WTC11 (cell line): ENCODE results near the gene P3H2.

Experiments used
- ATF1 ChIP-seq: sonication (generic); formaldehyde crosslinking; IDR thresholded peaks from 2 replicates; pipeline ENCODE4 v1.8.1; 2023; ENCODE audit warnings: mild to moderate bottlenecking, moderate library complexity, missing genetic modification reagents
- CBFB ChIP-seq: sonication (generic); formaldehyde crosslinking; IDR thresholded peaks from 2 replicates; pipeline ENCODE4 v1.8.1; 2022; ENCODE audit warnings: mild to moderate bottlenecking, low read depth, missing genetic modification reagents
- ELF4 ChIP-seq: sonication (generic); formaldehyde crosslinking; IDR thresholded peaks from 2 replicates; pipeline ENCODE4 v1.8.1; 2022; ENCODE audit warnings: low read depth, mild to moderate bottlenecking, moderate library complexity, missing genetic modification reagents
- FOXJ3 ChIP-seq: sonication (generic); formaldehyde crosslinking; IDR thresholded peaks from 2 replicates; pipeline ENCODE4 v1.9.0; 2021; ENCODE audit warnings: missing genetic modification reagents, mild to moderate bottlenecking, borderline replicate concordance
- FOXP1 ChIP-seq: sonication (generic); formaldehyde crosslinking; IDR thresholded peaks from 2 replicates; pipeline ENCODE4 v1.8.0; 2022; ENCODE audit warnings: missing genetic modification reagents, mild to moderate bottlenecking, moderate library complexity, borderline replicate concordance
- MXD4 ChIP-seq: fragments of 250-450 bp; sonication (Bioruptor Pico); IDR thresholded peaks from 2 replicates; pipeline ENCODE4 v1.8.0; 2021; ENCODE audit warnings: mild to moderate bottlenecking, moderate library complexity, borderline replicate concordance
- NR2C2 ChIP-seq: sonication (generic); formaldehyde crosslinking; IDR thresholded peaks from 2 replicates; pipeline ENCODE4 v1.8.0; 2022; ENCODE audit warnings: mild to moderate bottlenecking, missing genetic modification reagents
- SP1 ChIP-seq: sonication (generic); formaldehyde crosslinking; conservative IDR thresholded peaks from 2 replicates; pipeline ENCODE4 v1.8.1; 2022; ENCODE audit warnings: missing genetic modification reagents
- ZBTB21 ChIP-seq: sonication (generic); formaldehyde crosslinking; IDR thresholded peaks from 2 replicates; pipeline ENCODE4 v1.8.1; 2023; ENCODE audit warnings: mild to moderate bottlenecking, missing genetic modification reagents, borderline replicate concordance
- TF ChIP-seq, protein P1 (sequence below): fragments of 200-600 bp; IDR thresholded peaks from 2 replicates; pipeline ENCODE4 v1.8.0; 2022; ENCODE audit warnings: antibody characterized with exemption
- TF ChIP-seq, protein P2 (sequence below): sonication (generic); formaldehyde crosslinking; IDR thresholded peaks from 2 replicates; pipeline ENCODE4 v1.8.1; 2023; ENCODE audit warnings: mild to moderate bottlenecking, moderate library complexity, missing genetic modification reagents
- TF ChIP-seq, protein P3 (sequence below): sonication (generic); formaldehyde crosslinking; IDR thresholded peaks from 2 replicates; pipeline ENCODE4 v1.8.1; 2023; ENCODE audit warnings: mild to moderate bottlenecking, missing genetic modification reagents

- TF ChIP-seq CBFB (CRISPR knock-in tag) (no peak), MXD4 (CRISPR knock-in tag) (no peak), FOXP1 (CRISPR knock-in tag) (no peak), FOXJ3 (no peak), NR2C2 (CRISPR knock-in tag) (no peak), ZBTB21 (CRISPR knock-in tag) (no peak), ELF4 (CRISPR knock-in tag) (no peak), ATF1 (CRISPR knock-in tag) (no peak), SP1 (no peak)
- TF ChIP-seq, protein P1, sequence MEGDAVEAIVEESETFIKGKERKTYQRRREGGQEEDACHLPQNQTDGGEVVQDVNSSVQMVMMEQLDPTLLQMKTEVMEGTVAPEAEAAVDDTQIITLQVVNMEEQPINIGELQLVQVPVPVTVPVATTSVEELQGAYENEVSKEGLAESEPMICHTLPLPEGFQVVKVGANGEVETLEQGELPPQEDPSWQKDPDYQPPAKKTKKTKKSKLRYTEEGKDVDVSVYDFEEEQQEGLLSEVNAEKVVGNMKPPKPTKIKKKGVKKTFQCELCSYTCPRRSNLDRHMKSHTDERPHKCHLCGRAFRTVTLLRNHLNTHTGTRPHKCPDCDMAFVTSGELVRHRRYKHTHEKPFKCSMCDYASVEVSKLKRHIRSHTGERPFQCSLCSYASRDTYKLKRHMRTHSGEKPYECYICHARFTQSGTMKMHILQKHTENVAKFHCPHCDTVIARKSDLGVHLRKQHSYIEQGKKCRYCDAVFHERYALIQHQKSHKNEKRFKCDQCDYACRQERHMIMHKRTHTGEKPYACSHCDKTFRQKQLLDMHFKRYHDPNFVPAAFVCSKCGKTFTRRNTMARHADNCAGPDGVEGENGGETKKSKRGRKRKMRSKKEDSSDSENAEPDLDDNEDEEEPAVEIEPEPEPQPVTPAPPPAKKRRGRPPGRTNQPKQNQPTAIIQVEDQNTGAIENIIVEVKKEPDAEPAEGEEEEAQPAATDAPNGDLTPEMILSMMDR: no peak
- TF ChIP-seq, protein P2, sequence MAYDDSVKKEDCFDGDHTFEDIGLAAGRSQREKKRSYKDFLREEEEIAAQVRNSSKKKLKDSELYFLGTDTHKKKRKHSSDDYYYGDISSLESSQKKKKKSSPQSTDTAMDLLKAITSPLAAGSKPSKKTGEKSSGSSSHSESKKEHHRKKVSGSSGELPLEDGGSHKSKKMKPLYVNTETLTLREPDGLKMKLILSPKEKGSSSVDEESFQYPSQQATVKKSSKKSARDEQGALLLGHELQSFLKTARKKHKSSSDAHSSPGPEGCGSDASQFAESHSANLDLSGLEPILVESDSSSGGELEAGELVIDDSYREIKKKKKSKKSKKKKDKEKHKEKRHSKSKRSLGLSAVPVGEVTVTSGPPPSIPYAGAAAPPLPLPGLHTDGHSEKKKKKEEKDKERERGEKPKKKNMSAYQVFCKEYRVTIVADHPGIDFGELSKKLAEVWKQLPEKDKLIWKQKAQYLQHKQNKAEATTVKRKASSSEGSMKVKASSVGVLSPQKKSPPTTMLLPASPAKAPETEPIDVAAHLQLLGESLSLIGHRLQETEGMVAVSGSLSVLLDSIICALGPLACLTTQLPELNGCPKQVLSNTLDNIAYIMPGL (CRISPR knock-in tag): no peak
- TF ChIP-seq, protein P3, sequence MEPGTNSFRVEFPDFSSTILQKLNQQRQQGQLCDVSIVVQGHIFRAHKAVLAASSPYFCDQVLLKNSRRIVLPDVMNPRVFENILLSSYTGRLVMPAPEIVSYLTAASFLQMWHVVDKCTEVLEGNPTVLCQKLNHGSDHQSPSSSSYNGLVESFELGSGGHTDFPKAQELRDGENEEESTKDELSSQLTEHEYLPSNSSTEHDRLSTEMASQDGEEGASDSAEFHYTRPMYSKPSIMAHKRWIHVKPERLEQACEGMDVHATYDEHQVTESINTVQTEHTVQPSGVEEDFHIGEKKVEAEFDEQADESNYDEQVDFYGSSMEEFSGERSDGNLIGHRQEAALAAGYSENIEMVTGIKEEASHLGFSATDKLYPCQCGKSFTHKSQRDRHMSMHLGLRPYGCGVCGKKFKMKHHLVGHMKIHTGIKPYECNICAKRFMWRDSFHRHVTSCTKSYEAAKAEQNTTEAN: no peak
Observed at GRCh38 chr3:190108804-190109203, 11.9 kb downstream of the P3H2 start.
